SK-N-SH treated with all-trans-retinoic acid at 6 μM for 48 hours (cell line): ENCODE data around the gene TLN1.

Experiments
- ARNTL ChIP-seq: fragments of 450-650 bp; formaldehyde crosslinking; IDR thresholded peaks from 2 replicates; pipeline ENCODE4 v1.5.0; 2020; ENCODE audit warnings: low read depth, mild to moderate bottlenecking, moderate library complexity, borderline replicate concordance
- BACH2 ChIP-seq: fragments of 250-450 bp; sonication (Bioruptor Pico); IDR thresholded peaks from 2 replicates; pipeline ENCODE4 v1.9.0; 2021; ENCODE audit warnings: mild to moderate bottlenecking, borderline replicate concordance
- PPARA ChIP-seq: fragments of 250-450 bp; sonication (Bioruptor Pico); IDR thresholded peaks from 2 replicates; pipeline ENCODE4 v1.5.0; 2020; ENCODE audit warnings: mild to moderate bottlenecking, borderline replicate concordance
- RARB ChIP-seq: fragments of 250-450 bp; sonication (Bioruptor Pico); IDR thresholded peaks from 2 replicates; pipeline ENCODE4 v1.8.0; 2021; ENCODE audit warnings: mild to moderate bottlenecking, moderate library complexity
- ZNF565 ChIP-seq: fragments of 450-650 bp; formaldehyde crosslinking; conservative IDR thresholded peaks from 2 replicates; pipeline ENCODE4 v1.5.0; 2020; ENCODE audit warnings: low read depth, mild to moderate bottlenecking, moderate library complexity
- TF ChIP-seq, protein P1 (sequence below): fragments of 250-450 bp; sonication (Bioruptor Pico); IDR thresholded peaks from 2 replicates; pipeline ENCODE4 v1.8.0; 2020; ENCODE audit warnings: mild to moderate bottlenecking, moderate library complexity, borderline replicate concordance
- TF ChIP-seq, protein P2 (sequence below): fragments of 250-450 bp; sonication (Bioruptor Pico); IDR thresholded peaks from 2 replicates; pipeline ENCODE4 v1.5.0; 2020; ENCODE audit warnings: mild to moderate bottlenecking, moderate library complexity

DNA sequence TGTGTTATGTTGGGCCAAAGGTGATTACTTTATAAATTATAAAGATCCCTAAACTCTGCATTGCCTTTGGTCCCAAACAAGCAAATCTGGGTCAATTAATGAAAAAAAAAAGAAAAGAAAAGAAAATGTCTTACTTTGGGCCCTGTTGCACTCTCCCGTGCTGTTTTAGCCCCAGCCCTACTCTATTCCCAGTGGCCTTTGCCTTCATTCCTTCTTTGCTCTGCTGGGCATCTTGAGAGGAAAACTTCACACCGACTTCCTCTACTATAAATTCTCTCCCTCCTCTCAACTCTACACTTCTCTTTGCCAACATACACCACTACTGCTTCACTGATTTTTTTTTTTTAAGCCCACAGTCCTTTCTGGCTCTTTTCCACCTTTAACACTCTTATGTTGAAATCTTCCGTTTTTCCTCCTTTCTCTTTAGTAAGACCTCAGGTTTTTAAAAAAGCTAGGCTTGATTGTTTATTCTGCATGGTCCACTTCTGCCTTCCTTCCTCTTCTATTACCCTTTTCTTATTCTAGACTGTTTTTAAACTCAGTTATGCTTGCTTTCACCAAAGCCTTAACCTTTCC, 26.6 kb upstream of the TLN1 start:
- TF ChIP-seq, protein P1, sequence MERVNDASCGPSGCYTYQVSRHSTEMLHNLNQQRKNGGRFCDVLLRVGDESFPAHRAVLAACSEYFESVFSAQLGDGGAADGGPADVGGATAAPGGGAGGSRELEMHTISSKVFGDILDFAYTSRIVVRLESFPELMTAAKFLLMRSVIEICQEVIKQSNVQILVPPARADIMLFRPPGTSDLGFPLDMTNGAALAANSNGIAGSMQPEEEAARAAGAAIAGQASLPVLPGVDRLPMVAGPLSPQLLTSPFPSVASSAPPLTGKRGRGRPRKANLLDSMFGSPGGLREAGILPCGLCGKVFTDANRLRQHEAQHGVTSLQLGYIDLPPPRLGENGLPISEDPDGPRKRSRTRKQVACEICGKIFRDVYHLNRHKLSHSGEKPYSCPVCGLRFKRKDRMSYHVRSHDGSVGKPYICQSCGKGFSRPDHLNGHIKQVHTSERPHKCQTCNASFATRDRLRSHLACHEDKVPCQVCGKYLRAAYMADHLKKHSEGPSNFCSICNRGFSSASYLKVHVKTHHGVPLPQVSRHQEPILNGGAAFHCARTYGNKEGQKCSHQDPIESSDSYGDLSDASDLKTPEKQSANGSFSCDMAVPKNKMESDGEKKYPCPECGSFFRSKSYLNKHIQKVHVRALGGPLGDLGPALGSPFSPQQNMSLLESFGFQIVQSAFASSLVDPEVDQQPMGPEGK (CRISPR knock-in tag), result no peak
- TF ChIP-seq RARB, result no peak
- no peak for TF ChIP-seq ARNTL (CRISPR knock-in tag)
- no peak for TF ChIP-seq ZNF565
- TF ChIP-seq, protein P2, sequence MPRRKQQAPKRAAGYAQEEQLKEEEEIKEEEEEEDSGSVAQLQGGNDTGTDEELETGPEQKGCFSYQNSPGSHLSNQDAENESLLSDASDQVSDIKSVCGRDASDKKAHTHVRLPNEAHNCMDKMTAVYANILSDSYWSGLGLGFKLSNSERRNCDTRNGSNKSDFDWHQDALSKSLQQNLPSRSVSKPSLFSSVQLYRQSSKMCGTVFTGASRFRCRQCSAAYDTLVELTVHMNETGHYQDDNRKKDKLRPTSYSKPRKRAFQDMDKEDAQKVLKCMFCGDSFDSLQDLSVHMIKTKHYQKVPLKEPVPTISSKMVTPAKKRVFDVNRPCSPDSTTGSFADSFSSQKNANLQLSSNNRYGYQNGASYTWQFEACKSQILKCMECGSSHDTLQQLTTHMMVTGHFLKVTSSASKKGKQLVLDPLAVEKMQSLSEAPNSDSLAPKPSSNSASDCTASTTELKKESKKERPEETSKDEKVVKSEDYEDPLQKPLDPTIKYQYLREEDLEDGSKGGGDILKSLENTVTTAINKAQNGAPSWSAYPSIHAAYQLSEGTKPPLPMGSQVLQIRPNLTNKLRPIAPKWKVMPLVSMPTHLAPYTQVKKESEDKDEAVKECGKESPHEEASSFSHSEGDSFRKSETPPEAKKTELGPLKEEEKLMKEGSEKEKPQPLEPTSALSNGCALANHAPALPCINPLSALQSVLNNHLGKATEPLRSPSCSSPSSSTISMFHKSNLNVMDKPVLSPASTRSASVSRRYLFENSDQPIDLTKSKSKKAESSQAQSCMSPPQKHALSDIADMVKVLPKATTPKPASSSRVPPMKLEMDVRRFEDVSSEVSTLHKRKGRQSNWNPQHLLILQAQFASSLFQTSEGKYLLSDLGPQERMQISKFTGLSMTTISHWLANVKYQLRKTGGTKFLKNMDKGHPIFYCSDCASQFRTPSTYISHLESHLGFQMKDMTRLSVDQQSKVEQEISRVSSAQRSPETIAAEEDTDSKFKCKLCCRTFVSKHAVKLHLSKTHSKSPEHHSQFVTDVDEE (CRISPR knock-in tag), result no peak
- no peak for TF ChIP-seq PPARA (CRISPR knock-in tag)
- TF ChIP-seq BACH2 (CRISPR knock-in tag), result no peak
